Endothelial cell of umbilical vein (primary cell): ENCODE data around the gene TNP1. TPM values are rescaled to one million over a fixed set of nuclear protein-coding genes. Genes with fewer than 3 reads are reported as not detected.

ENCODE experiments used
- BruUV-seq: library from RNA; stranded (reverse); fragments of 400-500 nt; replicated peaks from 2 replicates; lab custom pipeline; 2021; lab: Mats Ljungman, UMichigan
- CTCF ChIA-PET: fragments of 300-600, 350-600 bp; sonication (Branson Sonifier 250); formaldehyde crosslinking; loops from one replicate; lab custom pipeline; 2021; ENCODE audit warnings: antibody characterized with exemption, inconsistent platforms; lab: Charles Lee
- POLR2A ChIA-PET: fragments of 300-600, 350-600 bp; sonication (Branson Sonifier 250); formaldehyde crosslinking; loops from one replicate; lab custom pipeline; 2021; ENCODE audit warnings: antibody characterized with exemption, inconsistent platforms; lab: Charles Lee
- DNase-seq: peaks from one replicate; pipeline ENCODE4 v3.0.0-alpha.2; 2011; ENCODE audit warnings: low read depth, low spot score
- FAIRE-seq: peaks from 2 replicates; lab custom pipeline; 2011; peaks lifted over from hg19 to GRCh38; lab: Jason Lieb, UNC
- H2AFZ ChIP-seq: 2 replicates; pipeline ENCODE4 v1.6.0; 2012; ENCODE audit warnings: low read depth, low read length, control low read depth, inconsistent platforms
- H3K27ac ChIP-seq: 2 replicates; pipeline ENCODE4 v1.5.1; 2011; ENCODE audit warnings: low read depth, mild to moderate bottlenecking, control low read depth, low read length, moderate library complexity; ENCODE audit not compliant: insufficient read depth
- H3K27me3 ChIP-seq, 2 experiments: 2 replicates each; pipeline versions ENCODE4 v1.6.0 to v1.6.1; 2011; ENCODE audit warnings: low read length in 2 of 2, mixed read lengths in 1 of 2; ENCODE audit not compliant: control insufficient read depth in 2 of 2, insufficient read depth in 2 of 2
- H3K36me3 ChIP-seq, 2 experiments: 2 replicates in 1 of 2; 3 replicates in 1 of 2; pipeline ENCODE4 v1.5.1; 2011; ENCODE audit warnings: low read length in 2 of 2, mild to moderate bottlenecking in 1 of 2, moderate library complexity in 1 of 2; ENCODE audit not compliant: control insufficient read depth in 2 of 2, insufficient read depth in 2 of 2; ENCODE audit errors: extremely low read depth in 1 of 2
- H3K4me1 ChIP-seq: 3 replicates; pipeline ENCODE4 v1.5.1; 2011; ENCODE audit warnings: mild to moderate bottlenecking, low read length; ENCODE audit not compliant: control insufficient read depth, insufficient read depth; ENCODE audit errors: extremely low read depth
- H3K4me2 ChIP-seq: 2 replicates; pipeline ENCODE4 v1.6.1; 2011; ENCODE audit warnings: low read length, control low read depth, mixed read lengths; ENCODE audit not compliant: insufficient read depth
- H3K4me3 ChIP-seq, 3 experiments: fragments of 200-600 bp in 1 of 3; sonication (generic), shearing (Covaris generic) in 1 of 3; replicated peaks in 1 of 3; 2 replicates each; pipeline ENCODE4 v1.5.1; 2011 to 2016; ENCODE audit warnings: control low read depth in 3 of 3, low read length in 3 of 3, mild to moderate bottlenecking in 2 of 3, inconsistent platforms in 1 of 3, low read depth in 1 of 3, moderate library complexity in 1 of 3; ENCODE audit not compliant: insufficient read depth in 1 of 3
- H3K79me2 ChIP-seq: 2 replicates; pipeline ENCODE4 v1.6.0; 2012; ENCODE audit warnings: low read length, inconsistent platforms; ENCODE audit not compliant: control insufficient read depth, insufficient read depth
- H3K9ac ChIP-seq: replicated peaks from 2 replicates; pipeline ENCODE3; 2011; ENCODE audit warnings: low read length, control low read depth; ENCODE audit not compliant: insufficient read depth; ENCODE audit errors: extremely low read depth
- H3K9me1 ChIP-seq: replicated peaks from 3 replicates; pipeline ENCODE4 v1.6.0; 2011; ENCODE audit warnings: mild to moderate bottlenecking, low read length; ENCODE audit not compliant: control insufficient read depth, insufficient read depth; ENCODE audit errors: extremely low read depth
- H3K9me3 ChIP-seq: replicated peaks from 2 replicates; pipeline ENCODE4 v1.5.1; 2012; ENCODE audit warnings: low read length, inconsistent platforms; ENCODE audit not compliant: control insufficient read depth, insufficient read depth
- H4K20me1 ChIP-seq: replicated peaks from 2 replicates; pipeline ENCODE3; 2011; ENCODE audit warnings: mild to moderate bottlenecking, low read length; ENCODE audit not compliant: control insufficient read depth, insufficient read depth; ENCODE audit errors: extremely low read depth
- FOS ChIP-seq: IDR thresholded peaks from 2 replicates; pipeline ENCODE4 v1.6.1; 2011; ENCODE audit warnings: mild to moderate bottlenecking, low read length, moderate library complexity, borderline replicate concordance; ENCODE audit not compliant: insufficient read depth
- GATA2 ChIP-seq: IDR thresholded peaks from 2 replicates; pipeline ENCODE4 v1.7.0; 2011; ENCODE audit warnings: low read depth, mild to moderate bottlenecking, moderate library complexity, mixed read lengths, low read length; ENCODE audit not compliant: insufficient read length, insufficient read depth
- JUN ChIP-seq: IDR thresholded peaks from 2 replicates; pipeline ENCODE4 v1.6.1; 2011; ENCODE audit warnings: borderline replicate concordance, low read depth; ENCODE audit not compliant: insufficient read length, insufficient read depth
- POLR2A ChIP-seq: IDR thresholded peaks from 2 replicates; pipeline ENCODE4 v1.6.1; 2012; ENCODE audit warnings: low read depth, mild to moderate bottlenecking, control low read depth, low read length
- POLR2AphosphoS5 ChIP-seq: IDR thresholded peaks from 2 replicates; pipeline ENCODE4 v1.6.1; 2012; ENCODE audit warnings: low read depth, mild to moderate bottlenecking, control low read depth, low read length, moderate library complexity; ENCODE audit not compliant: insufficient read depth
- dilution Hi-C: fragments of 300-500 bp; cut with MboI; formaldehyde crosslinking; loops from one replicate; pipeline ENCODE4 v1.15.0; 2019; ENCODE audit warnings: low sequenced_read_pairs; ENCODE audit not compliant: extremely low pct_ligation_motif_present
- intact Hi-C: fragments of 100-400 bp; cut with micrococcal nuclease; formaldehyde crosslinking; loops from one replicate; pipeline ENCODE4 v1.10.0; 2022
- polyA plus RNA-seq, 4 experiments: library from polyadenylated mRNA; depleted of rRNA in 3 of 4; stranded (reverse) in 3 of 4; unstranded in 1 of 4; fragments of >200 nt; gene quantifications; 2 replicates each; pipeline versions ENCODE4 v1.2.1 to v1.2.3, GENCODE V29; 2011 to 2012; ENCODE audit warnings: missing spikeins in 1 of 4
- total RNA-seq: library from RNA; stranded (reverse); gene quantifications from 2 replicates; pipeline ENCODE4 v1.2.3, GENCODE V29; 2021

The TNP1 gene
- total and polyA plus RNA-seq, 2 donors (not counting 3 experiments of a cell fraction or from before 2014, with no cell fraction given), result not detected

GRCh38 chr2:216884347-216884746 is 24.5 kb upstream of the TNP1 start:
- BruUV-seq, result no TSS peak
- no peaks in the 10 kb centered on the region for H3K27me3 ChIP-seq
- no peaks in the 10 kb centered on the region for H3K36me3 ChIP-seq
- intact Hi-C loops (no loop called here), dilution Hi-C loops (no loop called here)
- H3K4me3 ChIP-seq, result no peak overlapping the region
- TF ChIP-seq JUN (no peak), FOS (no peak), POLR2AphosphoS5 (no peak), GATA2 (no peak), POLR2A (no peak)
- H3K4me1 ChIP-seq, result no peaks in the 10 kb centered on the region
- H3K4me2 ChIP-seq, result no peak overlapping the region
- POLR2A ChIA-PET, result no interaction called here
- no peak overlapping the region for H2AFZ ChIP-seq
- CTCF ChIA-PET, result no interaction called here
- no peaks in the 10 kb centered on the region for H3K9me3 ChIP-seq
- H3K9me1 ChIP-seq, result no peaks in the 10 kb centered on the region
- no peaks in the 10 kb centered on the region for H3K79me2 ChIP-seq
- no peak for FAIRE-seq
- no peak for DNase-seq
- H3K27ac ChIP-seq, result no peak overlapping the region
- no peak overlapping the region for H3K9ac ChIP-seq
- H4K20me1 ChIP-seq, result no peaks in the 10 kb centered on the region

DNA sequence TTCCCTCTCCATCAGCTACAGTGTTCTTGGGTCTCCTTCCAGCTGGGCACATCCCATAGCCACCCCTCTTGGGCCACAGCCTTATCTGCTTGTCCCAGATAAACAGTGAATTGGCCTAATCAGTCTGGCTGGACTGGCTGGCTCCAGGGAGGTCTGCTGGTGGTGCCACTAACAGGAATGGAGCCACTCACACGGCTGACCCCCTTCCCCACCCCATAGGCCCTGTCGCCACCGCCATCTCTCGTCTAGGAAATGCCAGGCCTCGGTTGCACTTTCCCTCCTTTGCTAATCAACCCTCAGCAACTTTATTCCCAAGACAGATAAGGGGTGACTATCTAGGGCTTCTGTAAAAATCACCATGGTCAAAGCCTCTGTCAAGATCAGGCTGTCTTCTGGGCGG is 23.0 kb upstream of the TNP1 start:
- CTCF ChIA-PET, result no interaction called here
- no peak for TF ChIP-seq FOS
- no peak for DNase-seq
- intact Hi-C loops (no loop called here), dilution Hi-C loops (no loop called here)
- no peaks in the 10 kb centered on the region for H4K20me1 ChIP-seq
- BruUV-seq, result no TSS peak
- H3K9me1 ChIP-seq, result no peaks in the 10 kb centered on the region
- H3K9ac ChIP-seq, result no peak overlapping the region
- H3K9me3 ChIP-seq, result no peaks in the 10 kb centered on the region
- no peaks in the 10 kb centered on the region for H3K4me1 ChIP-seq
- FAIRE-seq, result no peak
- H3K4me3 ChIP-seq, result no peak overlapping the region
- no peaks in the 10 kb centered on the region for H3K36me3 ChIP-seq
- H3K4me2 ChIP-seq, result no peak overlapping the region
- H3K27ac ChIP-seq, result no peak overlapping the region
- no peaks in the 10 kb centered on the region for H3K79me2 ChIP-seq
- H2AFZ ChIP-seq, result no peak overlapping the region
- POLR2A ChIA-PET, result no interaction called here
- H3K27me3 ChIP-seq, result no peaks in the 10 kb centered on the region
